GM18505 (cell line): ENCODE measurements around the gene MTERF4.
"Not testable (repeated sequence)": the region's sequence is repeated elsewhere in the genome, so short reads cannot be mapped to it uniquely, and the experiment has no call there.

Experiments used
- ATAC-seq: cut with Tn5 transposase; IDR thresholded peaks from one replicate; pipeline ENCODE4 v1.9.1; 2021; ENCODE audit not compliant: unreplicated experiment
- POLR2A ChIP-seq: IDR thresholded peaks from 4 replicates; pipeline ENCODE4 v1.6.1; 2011; ENCODE audit warnings: borderline replicate concordance; ENCODE audit not compliant: insufficient read depth, insufficient read length; ENCODE audit errors: extremely low read depth

MTERF4 gene

GRCh38 chr2:241112046-241112445, 10.0 kb upstream of the MTERF4 start:
- no peak for TF ChIP-seq POLR2A
- ATAC-seq = no peak

- no peak for ATAC-seq
- TF ChIP-seq POLR2A = peak; percentile 47
Observed at GRCh38 chr2:241111440-241111805, 9.3 kb upstream of the MTERF4 start.

- peak; percentile 62 for TF ChIP-seq POLR2A
- no peak for ATAC-seq
Observed at GRCh38 chr2:241110607-241111439, 8.7 kb upstream of the MTERF4 start.

- ATAC-seq = no peak
Observed at GRCh38 chr2:241110089-241110606, 8.1 kb upstream of the MTERF4 start.

GRCh38 chr2:241109210-241110088, 7.4 kb upstream of the MTERF4 start:
- no peak for ATAC-seq
- TF ChIP-seq POLR2A = no peak

More at GRCh38 chr2:241110089-241110606, 8.1 kb upstream of the MTERF4 start:
- no peak for TF ChIP-seq POLR2A

- TF ChIP-seq POLR2A = no peak
- ATAC-seq = no peak
Observed at GRCh38 chr2:241108271-241109209, 6.5 kb upstream of the MTERF4 start.

GRCh38 chr2:241107031-241107783, 5.1 kb upstream of the MTERF4 start:
- no peak for TF ChIP-seq POLR2A
- ATAC-seq = no peak

- ATAC-seq = no peak
- no peak for TF ChIP-seq POLR2A
Observed at GRCh38 chr2:241105641-241106040, 3.6 kb upstream of the MTERF4 start.

GRCh38 chr2:241104611-241105010, 2.5 kb upstream of the MTERF4 start:
- not testable (repeated sequence) for ATAC-seq

GRCh38 chr2:241103176-241103595, 1.1 kb upstream of the MTERF4 start:
- ATAC-seq = no peak
- no peak for TF ChIP-seq POLR2A

GRCh38 chr2:241099246-241099645, 2.8 kb downstream of the MTERF4 start:
- no peak for ATAC-seq
- TF ChIP-seq POLR2A = no peak

- TF ChIP-seq POLR2A = peak; percentile 40
- ATAC-seq = no peak
Observed at GRCh38 chr2:241096979-241097378, 5.1 kb downstream of the MTERF4 start.
